SU-DHL-6 (cell line): ENCODE measurements around the gene DISP1.

ENCODE experiments used
- H2AFZ ChIP-seq: fragments of 200-600 bp; sonication (generic); 2 replicates; pipeline ENCODE4 v1.6.1; 2014; ENCODE audit warnings: low read depth, mild to moderate bottlenecking, moderate library complexity, mixed read lengths, antibody characterized with exemption, low read length; ENCODE audit not compliant: severe bottlenecking
- H3F3A ChIP-seq: fragments of 200-600 bp; shearing (Covaris generic); 2 replicates; pipeline ENCODE4 v1.6.0; 2016; ENCODE audit warnings: antibody characterized with exemption, mild to moderate bottlenecking; ENCODE audit not compliant: insufficient read depth
- H3K27ac ChIP-seq: fragments of 200-600 bp; sonication (generic); 2 replicates; pipeline ENCODE4 v1.5.1; 2016; ENCODE audit warnings: low read depth, mild to moderate bottlenecking, low read length, moderate library complexity, mixed read lengths
- H3K27me3 ChIP-seq: fragments of 200-600 bp; sonication (generic), shearing (Covaris generic); 2 replicates; pipeline ENCODE4 v1.6.0; 2014; ENCODE audit warnings: mild to moderate bottlenecking, low read length
- H3K36me3 ChIP-seq: fragments of 200-600 bp; sonication (generic); 2 replicates; pipeline ENCODE4 v1.6.1; 2014; ENCODE audit warnings: mild to moderate bottlenecking, low read length, mixed read lengths
- H3K4me2 ChIP-seq: fragments of 300-600, 200-600 bp; shearing (Covaris generic), sonication (generic); 2 replicates; pipeline ENCODE4 v1.6.0; 2014; ENCODE audit warnings: low read length, low read depth, mild to moderate bottlenecking; ENCODE audit not compliant: poor library complexity, severe bottlenecking
- H3K4me3 ChIP-seq: fragments of 200-600 bp; sonication (generic); 2 replicates; pipeline ENCODE4 v1.5.1; 2014; ENCODE audit warnings: antibody characterized with exemption, low read length, mild to moderate bottlenecking, mixed read lengths; ENCODE audit not compliant: insufficient read depth, poor library complexity, severe bottlenecking
- H3K79me2 ChIP-seq: fragments of 200-600 bp; sonication (generic); 2 replicates; pipeline ENCODE4 v1.6.1; 2014; ENCODE audit warnings: mild to moderate bottlenecking, low read length, moderate library complexity; ENCODE audit not compliant: insufficient read depth
- H3K9ac ChIP-seq: fragments of 200-600 bp; sonication (generic); 2 replicates; pipeline ENCODE4 v1.7.0; 2014; ENCODE audit warnings: mild to moderate bottlenecking, low read length
- H3K9me2 ChIP-seq: fragments of 200-600 bp; sonication (generic); replicated peaks from 2 replicates; pipeline ENCODE4 v1.6.1; 2014; ENCODE audit warnings: low read length; ENCODE audit not compliant: insufficient read depth
- H3K9me3 ChIP-seq: fragments of 200-600 bp; sonication (generic); 2 replicates; pipeline ENCODE4 v1.6.1; 2014; ENCODE audit warnings: low read length, mixed read lengths; ENCODE audit not compliant: insufficient read depth
- H4K20me1 ChIP-seq: fragments of 200-600 bp; sonication (generic); 2 replicates; pipeline ENCODE4 v1.6.1; 2014; ENCODE audit warnings: low read depth, mild to moderate bottlenecking, antibody characterized with exemption, low read length, moderate library complexity, mixed read lengths
- EZH2phosphoT487 ChIP-seq: fragments of 200-600 bp; sonication (generic), shearing (Covaris generic); conservative IDR thresholded peaks from 2 replicates; pipeline ENCODE4 v1.6.1; 2018; ENCODE audit warnings: mild to moderate bottlenecking, antibody characterized with exemption, low read length, moderate library complexity, mixed read lengths
- TF ChIP-seq, protein P1 (sequence below): fragments of 200-600 bp; sonication (generic); IDR thresholded peaks from one replicate; pipeline ENCODE4 v1.5.1; 2017; ENCODE audit warnings: antibody characterized with exemption, mild to moderate bottlenecking, low read length, moderate library complexity; ENCODE audit not compliant: insufficient read depth, poor library complexity, severe bottlenecking

DISP1 gene

GRCh38 chr1:222829868-222830267, 15.0 kb downstream of the DISP1 start:
- no peaks in the 10 kb centered on the region for H3K27me3 ChIP-seq
- H3K9me3 ChIP-seq = no peaks in the 10 kb centered on the region
- H3K9me2 ChIP-seq = no peaks in the 10 kb centered on the region
- H3K79me2 ChIP-seq = no peaks in the 10 kb centered on the region
- H2AFZ ChIP-seq = no peak overlapping the region
- no peaks in the 10 kb centered on the region; the same call in 1 of the 2 replicates for H3K36me3 ChIP-seq
- H3K4me2 ChIP-seq = no peak overlapping the region
- no peaks in the 10 kb centered on the region for H4K20me1 ChIP-seq
- no peak overlapping the region for H3K9ac ChIP-seq
- TF ChIP-seq, protein P1, sequence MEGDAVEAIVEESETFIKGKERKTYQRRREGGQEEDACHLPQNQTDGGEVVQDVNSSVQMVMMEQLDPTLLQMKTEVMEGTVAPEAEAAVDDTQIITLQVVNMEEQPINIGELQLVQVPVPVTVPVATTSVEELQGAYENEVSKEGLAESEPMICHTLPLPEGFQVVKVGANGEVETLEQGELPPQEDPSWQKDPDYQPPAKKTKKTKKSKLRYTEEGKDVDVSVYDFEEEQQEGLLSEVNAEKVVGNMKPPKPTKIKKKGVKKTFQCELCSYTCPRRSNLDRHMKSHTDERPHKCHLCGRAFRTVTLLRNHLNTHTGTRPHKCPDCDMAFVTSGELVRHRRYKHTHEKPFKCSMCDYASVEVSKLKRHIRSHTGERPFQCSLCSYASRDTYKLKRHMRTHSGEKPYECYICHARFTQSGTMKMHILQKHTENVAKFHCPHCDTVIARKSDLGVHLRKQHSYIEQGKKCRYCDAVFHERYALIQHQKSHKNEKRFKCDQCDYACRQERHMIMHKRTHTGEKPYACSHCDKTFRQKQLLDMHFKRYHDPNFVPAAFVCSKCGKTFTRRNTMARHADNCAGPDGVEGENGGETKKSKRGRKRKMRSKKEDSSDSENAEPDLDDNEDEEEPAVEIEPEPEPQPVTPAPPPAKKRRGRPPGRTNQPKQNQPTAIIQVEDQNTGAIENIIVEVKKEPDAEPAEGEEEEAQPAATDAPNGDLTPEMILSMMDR = no peak
- no peak for TF ChIP-seq EZH2phosphoT487
- H3K27ac ChIP-seq = no peak overlapping the region
- no peaks in the 10 kb centered on the region for H3F3A ChIP-seq
- no peak overlapping the region for H3K4me3 ChIP-seq

DNA sequence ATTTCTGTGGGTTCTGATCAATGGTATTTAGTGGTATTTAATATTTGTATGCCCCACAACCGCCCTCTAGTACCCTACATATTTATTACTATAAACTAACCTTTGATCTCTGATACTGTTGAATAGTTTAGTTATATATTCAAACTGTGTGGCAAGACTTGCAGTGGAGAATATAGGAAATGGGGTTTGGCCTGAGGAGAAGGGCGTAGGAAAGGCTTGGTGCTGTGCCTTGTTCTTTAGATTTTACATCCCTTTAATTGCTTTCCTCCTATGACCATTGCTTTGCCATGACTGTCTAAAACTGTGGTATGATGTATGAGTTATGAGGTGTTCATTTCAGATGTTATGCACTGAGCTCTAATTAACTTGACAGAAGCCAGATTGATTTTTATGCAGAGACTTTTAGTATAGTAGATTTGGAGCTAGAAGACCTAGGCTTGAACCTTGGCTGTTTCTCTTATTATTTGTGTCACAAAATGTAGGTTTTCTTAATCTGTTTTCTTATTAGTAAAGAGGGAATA, 18.6 kb downstream of the DISP1 start:
- no peaks in the 10 kb centered on the region for H3K9me2 ChIP-seq
- H3K27me3 ChIP-seq = no peaks in the 10 kb centered on the region
- no peak overlapping the region for H3K4me3 ChIP-seq
- no peaks in the 10 kb centered on the region for H3F3A ChIP-seq
- H2AFZ ChIP-seq = no peak overlapping the region
- H4K20me1 ChIP-seq = no peaks in the 10 kb centered on the region
- no peak overlapping the region for H3K27ac ChIP-seq
- no peaks in the 10 kb centered on the region for H3K79me2 ChIP-seq
- no peaks in the 10 kb centered on the region for H3K9me3 ChIP-seq
- TF ChIP-seq EZH2phosphoT487 = no peak
- TF ChIP-seq, protein P1 = no peak
- H3K9ac ChIP-seq = no peak overlapping the region
- H3K4me2 ChIP-seq = no peak overlapping the region
- H3K36me3 ChIP-seq = no peaks in the 10 kb centered on the region; the same call in 1 of the 2 replicates

DNA sequence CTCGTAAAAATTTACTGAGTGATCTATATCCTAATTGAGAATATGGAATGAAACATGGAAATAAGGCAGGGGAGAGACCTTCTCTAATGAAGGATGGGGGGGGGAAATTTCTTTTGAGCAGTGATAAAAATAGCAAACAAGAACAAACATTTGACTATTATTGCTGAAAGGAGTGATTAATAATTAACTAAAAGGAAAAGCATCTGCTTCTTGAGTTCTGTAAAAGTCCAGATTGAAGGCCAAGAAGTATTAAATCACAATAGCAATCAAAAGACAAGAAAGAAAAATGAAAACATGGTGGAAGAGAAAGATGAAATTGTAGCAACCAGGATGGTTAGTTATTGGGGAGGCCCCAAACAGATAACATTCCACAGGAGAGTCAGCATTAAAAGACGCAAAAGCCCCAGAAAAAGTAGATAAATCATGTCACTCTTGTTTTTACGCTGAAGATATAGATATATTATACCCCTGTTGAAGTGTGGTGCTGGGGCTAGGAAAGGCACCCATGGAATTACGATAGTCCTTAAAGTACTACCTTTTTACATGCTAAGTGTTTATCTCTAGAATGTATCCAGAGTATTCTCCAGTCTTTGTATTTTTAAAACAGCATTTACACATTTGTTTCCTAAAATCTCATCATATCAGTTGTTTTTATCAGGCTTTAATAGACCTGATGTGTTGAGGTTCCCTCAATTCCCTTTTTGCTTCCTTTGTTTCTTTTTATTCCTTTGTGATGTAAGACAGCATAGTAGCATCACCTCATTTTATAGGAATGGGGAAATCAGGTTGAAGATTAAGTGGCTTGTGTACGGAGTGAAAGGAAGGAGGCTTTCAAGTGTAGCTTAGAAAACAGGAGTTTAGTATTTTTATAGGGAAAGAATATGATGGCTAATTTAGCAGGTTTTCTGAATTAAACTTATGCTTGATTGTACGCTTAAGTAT, 28.9 kb downstream of the DISP1 start:
- no peaks in the 10 kb centered on the region for H3K9me2 ChIP-seq
- no peak overlapping the region for H3K27ac ChIP-seq
- 0 out of 2 replicates have a peak, but pooled peaks cover 2% of the 10 kb centered on the region for H4K20me1 ChIP-seq
- no peaks in the 10 kb centered on the region for H3F3A ChIP-seq
- no peaks in the 10 kb centered on the region for H3K79me2 ChIP-seq
- no peak for TF ChIP-seq EZH2phosphoT487
- TF ChIP-seq, protein P1 = no peak
- H2AFZ ChIP-seq = no peak overlapping the region
- no peaks in the 10 kb centered on the region for H3K27me3 ChIP-seq
- no peak overlapping the region for H3K9ac ChIP-seq
- no peak overlapping the region for H3K4me2 ChIP-seq
- H3K9me3 ChIP-seq = no peaks in the 10 kb centered on the region
- H3K4me3 ChIP-seq = no peak overlapping the region
- no peaks in the 10 kb centered on the region for H3K36me3 ChIP-seq
